ENCODE results near the gene RAET1E. TPM values are rescaled to one million over a fixed set of nuclear protein-coding genes. Genes with fewer than 3 reads are reported as not detected.
A peak's percentile ranks its signal among the peaks of the same experiment; 100 is the strongest.

The RAET1E gene
- total RNA-seq, 1 donor from 2014 or later = not detected

GRCh38 chr6:149871182-149871581, 26.7 kb downstream of the RAET1E start:
- no peaks in the 10 kb centered on the region for H3K36me3 ChIP-seq (ENCODE audit: control insufficient read depth, insufficient read depth, low read length)
- no peak overlapping the region for H3K4me3 ChIP-seq (ENCODE audit: low read depth, low read length)
- no peak for DNase-seq (ENCODE audit: low read depth)
- H3K27me3 ChIP-seq (ENCODE audit: control insufficient read depth, insufficient read depth, low read length) = no peaks in the 10 kb centered on the region
- no peak for TF ChIP-seq CTCF (IDR thresholded peaks at IDR 0.05; ENCODE audit: insufficient read depth, low read length, poor library complexity, severe bottlenecking)

GRCh38 chr6:149869275-149869892, 28.5 kb downstream of the RAET1E start:
- Histone ChIP-seq H3K4me3 (ENCODE audit: low read depth, low read length) (no peak overlapping the region), H3K27me3 (ENCODE audit: control insufficient read depth, insufficient read depth, low read length) (no peaks in the 10 kb centered on the region), H3K36me3 (ENCODE audit: control insufficient read depth, insufficient read depth, low read length) (no peaks in the 10 kb centered on the region)
- TF ChIP-seq CTCF (IDR thresholded peaks at IDR 0.05; ENCODE audit: insufficient read depth, low read length, poor library complexity, severe bottlenecking) = no peak
- DNase-seq (ENCODE audit: low read depth) = no peak

GRCh38 chr6:149867876-149868640, 29.9 kb downstream of the RAET1E start:
- no peak for TF ChIP-seq CTCF (IDR thresholded peaks at IDR 0.05; ENCODE audit: insufficient read depth, low read length, poor library complexity, severe bottlenecking)
- DNase-seq (ENCODE audit: low read depth) = no peak
- Histone ChIP-seq H3K36me3 (ENCODE audit: control insufficient read depth, insufficient read depth, low read length) (no peaks in the 10 kb centered on the region), H3K4me3 (ENCODE audit: low read depth, low read length) (no peak overlapping the region), H3K27me3 (ENCODE audit: control insufficient read depth, insufficient read depth, low read length) (no peaks in the 10 kb centered on the region)

- Histone ChIP-seq H3K4me3 (ENCODE audit: low read depth, low read length) (peak overlapping the region; percentile 64), H3K27me3 (ENCODE audit: control insufficient read depth, insufficient read depth, low read length) (no peaks in the 10 kb centered on the region), H3K36me3 (ENCODE audit: control insufficient read depth, insufficient read depth, low read length) (no peaks in the 10 kb centered on the region)
- peak; percentile 67 for TF ChIP-seq CTCF (IDR thresholded peaks at IDR 0.05; ENCODE audit: insufficient read depth, low read length, poor library complexity, severe bottlenecking)
- no peak for DNase-seq (ENCODE audit: low read depth)
These were observed 33.1 kb downstream of the RAET1E start for GRCh38 chr6:149864578-149865535.

GRCh38 chr6:149863698-149864577, 34.0 kb downstream of the RAET1E start, which contains the start of gene LRP11:
LRP11 (minus strand) TSS chr6:149864359; CDS start chr6:149864020, 339 bp downstream.
- Histone ChIP-seq H3K36me3 (ENCODE audit: control insufficient read depth, insufficient read depth, low read length) (no peaks in the 10 kb centered on the region), H3K4me3 (ENCODE audit: low read depth, low read length) (peak within 1 kb of the TSS; percentile 64), H3K27me3 (ENCODE audit: control insufficient read depth, insufficient read depth, low read length) (no peaks in the 10 kb centered on the region)
- no peak for DNase-seq (ENCODE audit: low read depth)
- TF ChIP-seq CTCF (IDR thresholded peaks at IDR 0.05; ENCODE audit: insufficient read depth, low read length, poor library complexity, severe bottlenecking) = no peak
